Stomach smooth muscle (tissue), 2 donors: ENCODE data around the gene C20orf144.
"Not testable (repeated sequence)": the region's sequence is repeated elsewhere in the genome, so short reads cannot be mapped to it uniquely, and the experiment has no call there.

Experiments
- H3K27ac ChIP-seq: one replicate; pipeline ENCODE4 v1.7.0; 2013; ENCODE audit warnings: mild to moderate bottlenecking, low read length, inconsistent platforms
- H3K27me3 ChIP-seq, 2 donors: one replicate each; pipeline ENCODE4 v1.7.0; 2013; ENCODE audit warnings: low read length in 2 of 2; ENCODE audit not compliant: insufficient read depth in 2 of 2, control insufficient read depth in 1 of 2
- H3K36me3 ChIP-seq, 2 donors: one replicate each; pipeline ENCODE4 v1.7.0; 2013; ENCODE audit warnings: low read length in 2 of 2; ENCODE audit not compliant: control insufficient read depth in 2 of 2, insufficient read depth in 2 of 2
- H3K4me1 ChIP-seq: one replicate; pipeline ENCODE4 v1.7.0; 2013; ENCODE audit warnings: low read length; ENCODE audit not compliant: control insufficient read depth, insufficient read depth
- H3K4me3 ChIP-seq, 2 donors: one replicate each; pipeline ENCODE4 v1.7.0; 2013; ENCODE audit warnings: low read length in 2 of 2
- H3K9ac ChIP-seq, 2 donors: one replicate each; pipeline ENCODE4 v1.7.0; 2013; ENCODE audit warnings: low read length in 2 of 2, mild to moderate bottlenecking in 1 of 2
- H3K9me3 ChIP-seq, 2 donors: one replicate each; pipeline ENCODE4 v1.7.0; 2013; ENCODE audit warnings: low read length in 2 of 2; ENCODE audit not compliant: control insufficient read depth in 2 of 2
- donor health status: healthy.
- donor health status: Pancreatic carcinoma.

C20orf144 gene

GRCh38 chr20:33635341-33635740 lies 26.8 kb upstream of the C20orf144 start:
- Histone ChIP-seq H3K4me3 (no peak overlapping the region), H3K27me3 (no peaks in the 10 kb centered on the region), H3K27ac (no peak overlapping the region), H3K4me1 (no peaks in the 10 kb centered on the region), H3K9me3 (no peaks in the 10 kb centered on the region), H3K36me3 (peaks cover 37 to 43% of the 10 kb centered on the region in 2 donors), H3K9ac (no peak overlapping the region)

DNA sequence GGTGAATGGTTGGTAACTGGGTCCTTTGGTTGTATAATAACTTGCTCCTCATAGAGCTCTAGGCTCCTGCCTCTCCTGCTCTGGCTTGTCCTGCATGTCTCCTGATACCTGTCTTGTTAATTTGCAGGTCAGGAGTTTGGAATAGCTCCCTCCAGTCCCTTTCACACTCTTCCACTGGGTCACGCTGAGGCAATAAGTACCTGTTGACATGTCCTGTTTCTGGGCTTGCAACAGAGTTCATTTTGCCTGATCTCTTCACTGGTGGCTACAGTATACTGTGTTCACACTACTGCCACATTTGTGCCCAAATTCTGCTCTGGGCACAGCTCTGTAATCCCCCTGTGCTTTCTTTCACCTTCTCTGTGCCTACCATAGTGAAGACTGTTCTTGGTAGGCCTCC lies 25.4 kb upstream of the C20orf144 start:
- H3K9me3 ChIP-seq, result no peaks in the 10 kb centered on the region
- H3K36me3 ChIP-seq, result peaks cover 32 to 42% of the 10 kb centered on the region in 2 donors
- no peak overlapping the region for H3K9ac ChIP-seq

DNA sequence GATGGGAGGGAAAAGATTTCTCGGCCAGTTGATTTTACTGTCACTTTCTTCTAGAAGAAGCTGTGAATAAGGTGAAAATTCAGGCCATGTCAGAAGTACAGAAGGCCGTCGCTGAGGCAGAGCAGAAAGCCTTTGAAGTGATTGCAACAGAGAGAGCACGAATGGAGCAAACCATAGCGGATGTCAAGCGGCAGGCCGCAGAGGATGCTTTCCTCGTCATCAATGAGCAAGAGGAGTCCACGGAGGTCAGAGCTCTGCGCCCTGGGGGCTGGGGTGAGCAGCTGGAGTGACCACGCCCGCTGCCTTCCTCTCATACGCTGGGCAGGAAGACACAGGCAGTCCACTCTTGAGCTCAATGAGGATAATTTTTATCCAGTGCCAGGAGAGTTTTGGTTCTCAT lies 21.8 kb upstream of the C20orf144 start:
- H3K4me1 ChIP-seq, result peaks cover 3% of the 10 kb centered on the region
- no peaks in the 10 kb centered on the region for H3K9me3 ChIP-seq
- no peak overlapping the region for H3K4me3 ChIP-seq
- H3K27me3 ChIP-seq, result no peaks in the 10 kb centered on the region
- H3K36me3 ChIP-seq, result peaks cover 49 to 60% of the 10 kb centered on the region in 2 donors
- H3K9ac ChIP-seq, result no peak overlapping the region
- H3K27ac ChIP-seq, result no peak overlapping the region

More for the DNA sequence above, 25.4 kb upstream of the C20orf144 start:
- no peak overlapping the region for H3K27ac ChIP-seq
- H3K4me3 ChIP-seq, result no peak overlapping the region
- no peaks in the 10 kb centered on the region for H3K27me3 ChIP-seq
- no peaks in the 10 kb centered on the region for H3K4me1 ChIP-seq

- H3K9ac ChIP-seq, result no peak overlapping the region
- H3K27ac ChIP-seq, result no peak overlapping the region
- H3K4me1 ChIP-seq, result peaks cover 24% of the 10 kb centered on the region
- H3K9me3 ChIP-seq, result no peaks in the 10 kb centered on the region
- no peak overlapping the region for H3K4me3 ChIP-seq
- H3K36me3 ChIP-seq, result peaks cover 41 to 48% of the 10 kb centered on the region in 2 donors
- no peaks in the 10 kb centered on the region for H3K27me3 ChIP-seq
Measured at GRCh38 chr20:33644313-33645071, 17.6 kb upstream of the C20orf144 start.

- H3K4me3 ChIP-seq, result no peak overlapping the region
- H3K9ac ChIP-seq, result no peak overlapping the region
- peaks cover 38 to 45% of the 10 kb centered on the region in 2 donors for H3K36me3 ChIP-seq
- peaks cover 25% of the 10 kb centered on the region for H3K4me1 ChIP-seq
- no peaks in the 10 kb centered on the region for H3K27me3 ChIP-seq
- H3K9me3 ChIP-seq, result no peaks in the 10 kb centered on the region
- H3K27ac ChIP-seq, result no peak overlapping the region
Measured at GRCh38 chr20:33645072-33645358, 17.1 kb upstream of the C20orf144 start.

DNA sequence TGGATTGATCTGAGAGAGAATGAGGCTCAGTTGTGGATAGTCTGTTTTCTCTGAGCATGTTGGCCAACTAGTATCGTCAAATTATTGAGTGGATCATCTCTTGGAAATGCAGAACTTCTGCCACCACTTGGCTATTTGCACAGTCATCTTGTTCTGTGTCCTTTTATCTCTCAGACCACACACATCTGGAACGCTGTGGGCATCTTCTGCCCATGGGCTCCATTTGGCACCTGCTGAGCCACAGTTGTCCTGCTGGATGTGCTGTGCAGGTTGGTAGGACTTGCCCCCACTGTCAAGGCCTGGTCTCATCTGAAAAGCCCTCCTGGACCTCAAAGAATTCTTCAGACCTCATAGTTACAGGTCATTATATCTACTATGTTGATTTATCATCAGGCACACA lies 16.7 kb upstream of the C20orf144 start:
- H3K36me3 ChIP-seq, result peaks cover 34 to 42% of the 10 kb centered on the region in 2 donors

GRCh38 chr20:33646191-33646590 lies 15.9 kb upstream of the C20orf144 start:
- no peak overlapping the region for H3K4me3 ChIP-seq
- no peaks in the 10 kb centered on the region for H3K9me3 ChIP-seq
- peaks cover 25% of the 10 kb centered on the region for H3K4me1 ChIP-seq
- peaks cover 30 to 40% of the 10 kb centered on the region in 2 donors for H3K36me3 ChIP-seq
- H3K27me3 ChIP-seq, result no peaks in the 10 kb centered on the region
- no peak overlapping the region for H3K27ac ChIP-seq
- no peak overlapping the region for H3K9ac ChIP-seq

More for the DNA sequence above, 16.7 kb upstream of the C20orf144 start:
- no peak overlapping the region for H3K27ac ChIP-seq
- no peak overlapping the region for H3K4me3 ChIP-seq
- H3K9ac ChIP-seq, result no peak overlapping the region
- no peaks in the 10 kb centered on the region for H3K27me3 ChIP-seq
- H3K9me3 ChIP-seq, result no peaks in the 10 kb centered on the region
- peaks cover 25% of the 10 kb centered on the region for H3K4me1 ChIP-seq

GRCh38 chr20:33646959-33647602 lies 15.0 kb upstream of the C20orf144 start:
- H3K9me3 ChIP-seq, H3K4me3 ChIP-seq, H3K9ac ChIP-seq, H3K27me3 ChIP-seq, H3K27ac ChIP-seq: not testable (repeated sequence)
- H3K36me3 ChIP-seq, result peaks cover 26 to 34% of the 10 kb centered on the region in 2 donors
- H3K4me1 ChIP-seq, result peaks cover 25% of the 10 kb centered on the region

DNA sequence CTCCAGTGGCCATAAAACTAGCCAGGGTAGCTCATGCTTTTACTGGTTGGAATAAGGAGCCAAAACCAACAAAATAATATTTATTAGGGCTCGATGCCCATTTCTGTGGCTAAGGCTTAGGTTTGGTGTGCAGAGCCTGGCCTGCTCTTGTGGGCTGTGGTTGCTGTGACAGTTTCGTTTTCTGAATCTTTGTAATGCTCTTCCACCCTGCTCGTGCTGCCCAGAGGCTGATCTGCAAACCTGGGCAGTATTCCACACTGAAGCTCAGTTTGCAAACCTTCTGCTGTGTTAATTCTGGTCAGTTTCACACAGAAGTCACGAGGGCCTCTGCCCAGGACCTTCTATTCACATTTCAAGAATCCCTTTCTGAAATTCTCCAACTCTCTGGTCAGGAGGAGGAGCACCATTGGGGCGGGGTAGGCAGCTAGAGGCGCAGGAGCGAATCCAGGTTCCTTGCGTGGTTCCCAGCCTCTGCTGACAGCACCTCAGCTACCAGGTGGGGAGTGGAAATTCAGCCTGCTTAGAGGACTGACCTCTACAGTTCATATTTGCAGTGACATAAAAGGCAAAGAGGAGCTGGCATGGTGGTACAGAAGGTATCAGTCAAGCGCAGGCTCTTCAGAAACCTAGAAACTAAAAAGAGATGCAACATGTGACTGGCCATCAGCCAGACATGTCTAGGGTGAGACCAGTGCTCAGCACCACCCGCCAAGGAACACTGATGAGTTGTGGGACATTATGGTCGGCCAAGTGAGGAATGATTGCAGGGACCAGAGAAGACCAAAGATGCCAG lies 14.3 kb upstream of the C20orf144 start:
- peaks cover 24 to 26% of the 10 kb centered on the region in 2 donors for H3K36me3 ChIP-seq
- H3K4me3 ChIP-seq, result peak overlapping the region in 1 of 2 donors; percentile 47
- no peak overlapping the region for H3K27ac ChIP-seq
- no peaks in the 10 kb centered on the region for H3K9me3 ChIP-seq
- H3K27me3 ChIP-seq, result no peaks in the 10 kb centered on the region
- no peak overlapping the region for H3K9ac ChIP-seq
- peaks cover 25% of the 10 kb centered on the region for H3K4me1 ChIP-seq

GRCh38 chr20:33648396-33649004 lies 13.6 kb upstream of the C20orf144 start:
- no peak overlapping the region for H3K27ac ChIP-seq

More at GRCh38 chr20:33648396-33649004, 13.6 kb upstream of the C20orf144 start:
- H3K27me3 ChIP-seq, result no peaks in the 10 kb centered on the region
- H3K4me1 ChIP-seq, result peaks cover 31% of the 10 kb centered on the region
- no peak overlapping the region for H3K9ac ChIP-seq
- H3K36me3 ChIP-seq, result peaks cover 20% of the 10 kb centered on the region in 2 donors
- H3K4me3 ChIP-seq, result peak overlapping the region in 1 of 2 donors; percentile 47
- H3K9me3 ChIP-seq, result no peaks in the 10 kb centered on the region
